ENCODE measurements around the gene DIP2C.

DNA sequence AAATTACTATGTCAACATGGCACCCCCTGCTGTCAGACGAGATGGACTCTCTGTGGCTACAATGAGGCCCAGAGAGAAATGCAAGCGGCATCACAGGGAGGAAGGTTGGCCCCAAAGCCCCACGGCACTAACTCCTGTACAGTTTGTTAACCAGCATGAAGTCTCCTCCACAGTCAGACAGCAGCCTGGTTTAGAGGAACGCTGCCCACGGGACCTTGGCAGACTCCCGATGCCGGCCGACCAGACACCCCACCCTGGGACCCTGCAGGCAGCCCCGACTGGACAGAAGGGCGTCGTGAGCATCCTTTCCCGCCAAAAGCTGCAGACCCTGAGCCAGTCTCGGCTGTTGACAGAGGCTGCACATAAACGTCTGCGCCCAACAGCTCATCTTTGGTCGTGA, 158.8 kb downstream of the DIP2C start:
- no peak for TF ChIP-seq POLR2A (IDR thresholded peaks at IDR 0.05)
- TF ChIP-seq, protein P1, sequence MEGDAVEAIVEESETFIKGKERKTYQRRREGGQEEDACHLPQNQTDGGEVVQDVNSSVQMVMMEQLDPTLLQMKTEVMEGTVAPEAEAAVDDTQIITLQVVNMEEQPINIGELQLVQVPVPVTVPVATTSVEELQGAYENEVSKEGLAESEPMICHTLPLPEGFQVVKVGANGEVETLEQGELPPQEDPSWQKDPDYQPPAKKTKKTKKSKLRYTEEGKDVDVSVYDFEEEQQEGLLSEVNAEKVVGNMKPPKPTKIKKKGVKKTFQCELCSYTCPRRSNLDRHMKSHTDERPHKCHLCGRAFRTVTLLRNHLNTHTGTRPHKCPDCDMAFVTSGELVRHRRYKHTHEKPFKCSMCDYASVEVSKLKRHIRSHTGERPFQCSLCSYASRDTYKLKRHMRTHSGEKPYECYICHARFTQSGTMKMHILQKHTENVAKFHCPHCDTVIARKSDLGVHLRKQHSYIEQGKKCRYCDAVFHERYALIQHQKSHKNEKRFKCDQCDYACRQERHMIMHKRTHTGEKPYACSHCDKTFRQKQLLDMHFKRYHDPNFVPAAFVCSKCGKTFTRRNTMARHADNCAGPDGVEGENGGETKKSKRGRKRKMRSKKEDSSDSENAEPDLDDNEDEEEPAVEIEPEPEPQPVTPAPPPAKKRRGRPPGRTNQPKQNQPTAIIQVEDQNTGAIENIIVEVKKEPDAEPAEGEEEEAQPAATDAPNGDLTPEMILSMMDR (IDR thresholded peaks at IDR 0.05) = no peak
